ENCODE measurements around the gene MEN1. TPM values are rescaled to one million over a fixed set of nuclear protein-coding genes. Genes with fewer than 3 reads are reported as not detected.

Gene MEN1
- total RNA-seq, 6 experiments from 2014 or later, result 13.1 to 21.5 (median 17.0) TPM

GRCh38 chr11:64829536-64830251, 19.3 kb upstream of the MEN1 start:
- H3K9me3 ChIP-seq, result no peaks in the 10 kb centered on the region
- no peaks in the 10 kb centered on the region for H3K36me3 ChIP-seq
- no peak overlapping the region for H3K27ac ChIP-seq
- no peaks in the 10 kb centered on the region for H3K4me1 ChIP-seq
- TF ChIP-seq CTCF (IDR thresholded peaks at IDR 0.05) (no peak), POLR2A (IDR thresholded peaks at IDR 0.05) (no peak)
- WGBS (ENCODE audit: insufficient coverage, low coverage, low lambda C conversion rate, missing lambda C conversion rate), result no CpG with 5 or more reads among the region's 43 CpGs
- intact Hi-C loops (cut with DNase I), result no loop called here
- H3K4me3 ChIP-seq, result no peak overlapping the region
- ATAC-seq (no peak), DNase-seq (no peak)
- no peaks in the 10 kb centered on the region for H3K27me3 ChIP-seq

GRCh38 chr11:64827451-64827839, 17.1 kb upstream of the MEN1 start:
- Histone ChIP-seq H3K9me3 (no peaks in the 10 kb centered on the region), H3K4me1 (no peaks in the 10 kb centered on the region), H3K4me3 (no peak overlapping the region), H3K36me3 (no peaks in the 10 kb centered on the region), H3K27ac (no peak overlapping the region), H3K27me3 (no peaks in the 10 kb centered on the region)
- WGBS (ENCODE audit: insufficient coverage, low coverage, low lambda C conversion rate, missing lambda C conversion rate), result 92% methylated on average over 2 of the region's 22 CpGs
- intact Hi-C loops (cut with DNase I), result no loop called here
- DNase-seq, result no peak
- no peak for ATAC-seq
- no peak for TF ChIP-seq POLR2A (IDR thresholded peaks at IDR 0.05)
- no peak for TF ChIP-seq CTCF (IDR thresholded peaks at IDR 0.05)

- DNase-seq (peak in 1 of 3 donors; percentile 53), ATAC-seq (no peak)
- H3K4me3 ChIP-seq, result no peak overlapping the region
- no peaks in the 10 kb centered on the region for H3K4me1 ChIP-seq
- H3K27me3 ChIP-seq, result no peaks in the 10 kb centered on the region
- no peaks in the 10 kb centered on the region for H3K36me3 ChIP-seq
- TF ChIP-seq POLR2A (IDR thresholded peaks at IDR 0.05) (no peak), CTCF (IDR thresholded peaks at IDR 0.05) (no peak)
- H3K27ac ChIP-seq, result no peak overlapping the region
- WGBS (ENCODE audit: insufficient coverage, low coverage, low lambda C conversion rate, missing lambda C conversion rate), result 80% methylated on average over 1 of the region's 52 CpGs
- no peaks in the 10 kb centered on the region for H3K9me3 ChIP-seq
- intact Hi-C loops (cut with DNase I), result no loop called here
These were observed 16.5 kb upstream of the MEN1 start for GRCh38 chr11:64826578-64827450.

- no peaks in the 10 kb centered on the region for H3K27me3 ChIP-seq
- no peaks in the 10 kb centered on the region for H3K4me1 ChIP-seq
- no peak overlapping the region for H3K27ac ChIP-seq
- H3K4me3 ChIP-seq, result no peak overlapping the region
- TF ChIP-seq CTCF (IDR thresholded peaks at IDR 0.05) (no peak), POLR2A (IDR thresholded peaks at IDR 0.05) (no peak)
- H3K9me3 ChIP-seq, result no peaks in the 10 kb centered on the region
- no CpG with 5 or more reads among the region's 7 CpGs for WGBS (ENCODE audit: insufficient coverage, low coverage, low lambda C conversion rate, missing lambda C conversion rate)
- no peaks in the 10 kb centered on the region for H3K36me3 ChIP-seq
- intact Hi-C loops (cut with DNase I), result no loop called here
- no peak for ATAC-seq
- no peak for DNase-seq
These were observed 15.7 kb upstream of the MEN1 start for GRCh38 chr11:64826062-64826461.
